Right atrium auricular region (tissue), 2 donors: ENCODE measurements around the gene TMEM233. TPM values are rescaled to one million over a fixed set of nuclear protein-coding genes. Genes with fewer than 3 reads are reported as not detected.

Experiments used
- DNase-seq: peaks from one replicate; pipeline ENCODE4 v3.0.0-alpha.2; 2019; ENCODE audit warnings: low spot score
- H3K27ac ChIP-seq, 2 donors: fragments of 200-600 bp; sonication (generic); 1 replicate in 1 of 2; 2 replicates in 1 of 2; pipeline ENCODE4 v1.5.1; 2016 to 2019
- H3K27me3 ChIP-seq, 2 donors: fragments of 200-600 bp; sonication (generic); one replicate each; pipeline versions ENCODE4 v1.5.1 to v1.6.0; 2017 to 2019
- H3K36me3 ChIP-seq: fragments of 200-600 bp; sonication (generic); one replicate; pipeline ENCODE4 v1.5.1; 2016
- H3K4me1 ChIP-seq, 2 donors: fragments of 200-600 bp; sonication (generic); one replicate each; pipeline versions ENCODE4 v1.5.1 to v1.6.0; 2017 to 2019
- H3K4me3 ChIP-seq, 2 donors: fragments of 200-600 bp; sonication (generic); 1 replicate in 1 of 2; 2 replicates in 1 of 2; pipeline ENCODE4 v1.5.1; 2017 to 2019; ENCODE audit warnings: mild to moderate bottlenecking in 1 of 2, moderate library complexity in 1 of 2
- H3K9me3 ChIP-seq, 2 donors: fragments of 200-600 bp; sonication (generic); one replicate each; pipeline ENCODE4 v1.5.1; 2019
- total RNA-seq, 2 donors: library from RNA; depleted of rRNA; stranded (reverse); fragments of >200 nt; gene quantifications; one replicate each; pipeline ENCODE4 v1.1.0, GENCODE V29; 2016
- TF ChIP-seq, protein P1 (sequence below), 2 donors: fragments of 200-600 bp; sonication (generic); IDR thresholded peaks; one replicate each; pipeline ENCODE4 v1.5.1; 2019; ENCODE audit warnings: antibody characterized with exemption in 2 of 2

Gene TMEM233
- total RNA-seq, 2 donors from 2014 or later: 0.11 to 0.28 TPM

DNA sequence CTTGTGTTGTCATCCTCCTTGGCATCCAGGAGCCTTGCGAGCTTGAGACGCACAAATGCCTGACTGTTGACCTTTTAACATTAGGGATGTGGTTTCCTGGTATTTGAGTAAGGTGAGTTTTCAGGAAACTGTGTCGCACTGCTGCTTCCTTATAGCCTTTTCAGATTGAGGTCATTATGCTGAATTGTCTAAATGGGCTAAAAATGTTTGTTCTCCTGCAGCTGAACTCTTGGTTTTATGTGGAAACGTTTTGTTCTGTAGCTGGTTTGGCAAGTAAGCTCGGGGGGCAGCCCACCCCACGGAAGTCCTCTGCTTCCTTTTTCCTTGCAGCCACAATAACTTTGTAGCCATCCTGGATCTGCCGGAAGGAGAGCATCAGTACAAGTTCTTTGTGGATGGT, 80.1 kb downstream of the TMEM233 start:
- peaks cover 76% of the 10 kb centered on the region for H3K36me3 ChIP-seq
- TF ChIP-seq, protein P1, sequence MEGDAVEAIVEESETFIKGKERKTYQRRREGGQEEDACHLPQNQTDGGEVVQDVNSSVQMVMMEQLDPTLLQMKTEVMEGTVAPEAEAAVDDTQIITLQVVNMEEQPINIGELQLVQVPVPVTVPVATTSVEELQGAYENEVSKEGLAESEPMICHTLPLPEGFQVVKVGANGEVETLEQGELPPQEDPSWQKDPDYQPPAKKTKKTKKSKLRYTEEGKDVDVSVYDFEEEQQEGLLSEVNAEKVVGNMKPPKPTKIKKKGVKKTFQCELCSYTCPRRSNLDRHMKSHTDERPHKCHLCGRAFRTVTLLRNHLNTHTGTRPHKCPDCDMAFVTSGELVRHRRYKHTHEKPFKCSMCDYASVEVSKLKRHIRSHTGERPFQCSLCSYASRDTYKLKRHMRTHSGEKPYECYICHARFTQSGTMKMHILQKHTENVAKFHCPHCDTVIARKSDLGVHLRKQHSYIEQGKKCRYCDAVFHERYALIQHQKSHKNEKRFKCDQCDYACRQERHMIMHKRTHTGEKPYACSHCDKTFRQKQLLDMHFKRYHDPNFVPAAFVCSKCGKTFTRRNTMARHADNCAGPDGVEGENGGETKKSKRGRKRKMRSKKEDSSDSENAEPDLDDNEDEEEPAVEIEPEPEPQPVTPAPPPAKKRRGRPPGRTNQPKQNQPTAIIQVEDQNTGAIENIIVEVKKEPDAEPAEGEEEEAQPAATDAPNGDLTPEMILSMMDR (IDR thresholded peaks at IDR 0.05): no peak
- peak overlapping the region; percentile 46 to 61 for H3K27ac ChIP-seq
- DNase-seq: no peak
- H3K4me1 ChIP-seq: peaks cover 0 to 32% of the 10 kb centered on the region in 2 donors
- H3K9me3 ChIP-seq: no peaks in the 10 kb centered on the region
- H3K27me3 ChIP-seq: no peaks in the 10 kb centered on the region
- H3K4me3 ChIP-seq: no peak overlapping the region

DNA sequence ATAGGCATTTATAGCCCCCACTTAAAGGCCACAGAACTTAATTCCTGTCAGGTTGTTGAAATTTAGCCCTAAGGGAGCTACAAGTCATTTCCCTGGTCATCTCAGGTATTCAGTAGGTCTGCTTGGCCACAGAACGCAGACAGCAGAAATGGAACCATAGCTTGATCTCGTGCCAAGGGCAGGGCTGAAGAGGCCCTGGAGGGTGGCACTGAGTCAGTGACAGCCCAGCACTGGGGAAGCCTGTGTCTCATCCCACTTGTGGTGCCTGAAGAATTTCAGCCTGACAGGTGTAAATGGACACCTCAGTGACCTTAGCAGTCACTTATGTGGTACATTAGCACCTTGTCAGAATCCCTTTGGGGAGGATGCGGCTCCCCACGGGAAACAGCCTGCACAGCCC, 81.0 kb downstream of the TMEM233 start:
- Histone ChIP-seq H3K27ac (peak overlapping the region; percentile 25 to 40), H3K36me3 (peaks cover 86% of the 10 kb centered on the region), H3K4me1 (peaks cover 0 to 25% of the 10 kb centered on the region in 2 donors), H3K9me3 (no peaks in the 10 kb centered on the region), H3K4me3 (no peak overlapping the region), H3K27me3 (no peaks in the 10 kb centered on the region)
- DNase-seq: no peak
- TF ChIP-seq, protein P1 (IDR thresholded peaks at IDR 0.05): no peak

DNA sequence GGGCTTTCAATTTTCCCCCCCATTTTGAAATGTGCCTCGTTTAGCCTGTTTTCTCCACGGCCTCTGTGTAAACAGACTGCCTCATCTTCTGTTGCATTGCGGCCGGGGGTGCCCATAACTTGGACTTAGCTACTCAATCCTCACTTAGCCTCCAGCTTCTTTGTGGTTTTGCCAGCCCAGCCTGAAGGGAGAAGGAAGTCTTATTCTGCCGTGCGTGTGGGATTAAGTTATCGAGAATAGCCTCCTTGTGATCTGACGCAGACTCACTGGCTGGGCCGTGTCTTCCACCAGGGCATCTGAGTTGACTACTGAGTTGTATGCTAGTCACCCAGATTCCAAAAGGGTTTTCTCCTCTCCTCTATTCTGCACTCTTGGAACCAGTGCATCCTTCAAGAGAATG, 82.4 kb downstream of the TMEM233 start:
- Histone ChIP-seq H3K4me1 (peaks cover 0 to 17% of the 10 kb centered on the region in 2 donors), H3K9me3 (no peaks in the 10 kb centered on the region), H3K27ac (no peak overlapping the region), H3K27me3 (no peaks in the 10 kb centered on the region), H3K36me3 (peaks cover 100% of the 10 kb centered on the region), H3K4me3 (no peak overlapping the region)
- TF ChIP-seq, protein P1 (IDR thresholded peaks at IDR 0.05): no peak
- DNase-seq: no peak

DNA sequence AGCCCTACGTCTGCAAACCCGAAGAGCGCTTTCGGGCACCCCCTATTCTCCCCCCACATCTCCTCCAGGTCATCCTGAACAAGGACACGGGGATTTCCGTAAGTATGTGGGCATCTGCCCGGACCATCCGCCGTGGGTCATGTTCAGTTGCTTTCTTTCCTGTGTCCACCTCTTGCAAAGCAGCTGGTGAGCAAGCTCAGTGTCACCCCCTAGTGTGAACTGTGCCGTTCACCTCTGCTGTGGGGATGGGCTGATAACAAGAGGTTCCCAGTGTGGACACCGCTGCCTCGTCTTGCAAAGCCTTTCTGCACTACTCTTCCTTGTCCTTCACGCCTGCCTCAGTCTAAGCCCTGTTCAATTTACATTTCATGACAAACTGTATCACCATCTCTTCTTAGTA, 83.0 kb downstream of the TMEM233 start:
- DNase-seq: no peak

DNA sequence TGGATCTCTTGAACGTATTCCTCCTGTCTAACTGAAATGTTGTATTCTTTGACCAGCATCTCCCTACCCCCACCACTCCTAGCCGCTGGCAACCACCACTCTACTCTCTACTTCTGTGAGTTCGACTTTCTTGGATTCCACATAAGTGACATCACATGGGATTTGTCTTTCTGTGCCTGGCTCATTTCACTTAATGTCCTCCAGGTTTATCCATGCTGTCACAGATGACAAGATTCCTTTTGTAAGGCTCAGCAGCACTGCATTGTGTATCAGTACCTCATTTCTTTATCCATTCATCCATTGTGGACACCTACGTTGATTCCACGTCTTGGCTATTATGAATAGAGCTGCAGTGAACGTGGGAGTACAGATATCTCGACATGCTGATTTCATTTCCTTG, 84.9 kb downstream of the TMEM233 start:
- TF ChIP-seq, protein P1 (IDR thresholded peaks at IDR 0.05): no peak
- Histone ChIP-seq H3K4me3 (no peak overlapping the region), H3K36me3 (peaks cover 85% of the 10 kb centered on the region), H3K27ac (no peak overlapping the region), H3K4me1 (peaks cover 0 to 20% of the 10 kb centered on the region in 2 donors), H3K27me3 (no peaks in the 10 kb centered on the region), H3K9me3 (no peaks in the 10 kb centered on the region)
- DNase-seq: no peak

More for the DNA sequence above, 83.0 kb downstream of the TMEM233 start:
- no peak overlapping the region for H3K27ac ChIP-seq
- no peaks in the 10 kb centered on the region for H3K9me3 ChIP-seq
- TF ChIP-seq, protein P1 (IDR thresholded peaks at IDR 0.05): no peak
- peaks cover 0 to 17% of the 10 kb centered on the region in 2 donors for H3K4me1 ChIP-seq
- H3K27me3 ChIP-seq: no peaks in the 10 kb centered on the region
- H3K36me3 ChIP-seq: peaks cover 100% of the 10 kb centered on the region
- H3K4me3 ChIP-seq: no peak overlapping the region

DNA sequence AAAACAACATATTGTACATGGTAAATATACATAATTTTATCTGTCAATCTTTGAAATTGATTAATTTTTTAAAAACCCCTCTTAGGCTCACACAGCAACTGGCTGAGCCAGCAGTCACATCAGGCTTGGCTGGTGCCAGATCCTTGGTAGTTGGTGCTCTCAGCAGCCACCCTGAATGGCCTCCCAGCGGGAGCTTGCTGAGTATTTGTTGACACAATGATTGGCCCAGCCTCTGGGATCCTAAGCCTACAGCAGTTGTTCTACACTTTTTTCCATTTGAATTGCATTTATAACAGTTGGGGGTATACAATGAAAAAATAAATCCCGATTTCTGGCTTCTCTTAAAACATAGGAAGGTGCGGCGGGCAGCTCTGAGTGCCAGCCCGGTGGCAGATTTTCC, 85.5 kb downstream of the TMEM233 start:
- Histone ChIP-seq H3K4me3 (no peak overlapping the region), H3K4me1 (peaks cover 0 to 20% of the 10 kb centered on the region in 2 donors), H3K27ac (no peak overlapping the region), H3K36me3 (peaks cover 79% of the 10 kb centered on the region), H3K27me3 (no peaks in the 10 kb centered on the region), H3K9me3 (no peaks in the 10 kb centered on the region)
- DNase-seq: no peak
- TF ChIP-seq, protein P1 (IDR thresholded peaks at IDR 0.05): no peak
